HG03139 (cell line): ENCODE results near the gene SH3RF1.

Experiments used
- ATAC-seq: cut with Tn5 transposase; IDR thresholded peaks from one replicate; pipeline ENCODE4 v1.9.1; 2021; ENCODE audit not compliant: unreplicated experiment

Gene SH3RF1

DNA sequence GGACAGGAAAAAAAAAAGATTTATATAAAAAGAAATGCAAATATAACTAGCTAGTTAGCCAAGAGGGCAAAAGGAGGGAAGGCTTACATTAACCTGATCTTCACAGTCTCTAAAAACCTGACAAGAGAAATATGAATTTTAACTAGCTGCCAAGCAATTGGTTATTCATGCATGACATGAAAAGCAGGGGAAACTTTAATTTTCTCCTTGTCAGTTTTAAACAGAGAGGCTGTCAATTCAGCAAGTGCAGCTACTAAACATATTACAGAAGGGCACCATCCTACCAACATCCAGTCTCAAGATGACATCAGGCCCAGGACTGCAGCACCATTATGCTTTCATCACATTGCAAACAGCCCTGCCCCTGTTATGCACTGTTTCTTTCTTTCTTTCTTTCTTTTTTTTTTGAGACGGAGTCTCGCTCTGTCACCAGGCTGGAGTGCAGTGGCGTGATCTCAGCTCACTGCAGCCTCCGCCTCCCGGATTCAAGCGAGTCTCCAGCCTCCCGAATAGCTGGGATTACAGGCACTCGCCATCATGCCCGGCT lies 221.8 kb downstream of the SH3RF1 start:
- no peak for ATAC-seq

DNA sequence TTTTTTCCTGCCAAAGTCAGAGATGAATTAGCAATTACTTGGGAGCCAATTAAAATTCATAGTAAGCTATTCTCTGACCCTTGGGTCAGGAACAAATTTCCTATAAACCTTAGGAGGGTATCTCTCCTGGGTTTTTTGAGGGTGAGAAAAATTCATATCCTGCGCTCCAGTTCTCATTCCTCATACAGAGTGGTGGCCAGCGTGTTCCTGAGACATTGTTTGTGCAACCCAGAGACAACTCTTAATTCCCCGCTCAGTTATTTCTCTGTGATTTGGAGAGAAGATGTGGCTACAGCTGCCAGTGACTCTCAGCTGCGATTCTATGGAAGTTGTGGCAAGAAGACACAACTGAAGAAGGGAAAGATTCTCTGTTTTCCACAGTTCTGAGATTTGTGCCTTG lies 222.8 kb downstream of the SH3RF1 start:
- no peak for ATAC-seq

DNA sequence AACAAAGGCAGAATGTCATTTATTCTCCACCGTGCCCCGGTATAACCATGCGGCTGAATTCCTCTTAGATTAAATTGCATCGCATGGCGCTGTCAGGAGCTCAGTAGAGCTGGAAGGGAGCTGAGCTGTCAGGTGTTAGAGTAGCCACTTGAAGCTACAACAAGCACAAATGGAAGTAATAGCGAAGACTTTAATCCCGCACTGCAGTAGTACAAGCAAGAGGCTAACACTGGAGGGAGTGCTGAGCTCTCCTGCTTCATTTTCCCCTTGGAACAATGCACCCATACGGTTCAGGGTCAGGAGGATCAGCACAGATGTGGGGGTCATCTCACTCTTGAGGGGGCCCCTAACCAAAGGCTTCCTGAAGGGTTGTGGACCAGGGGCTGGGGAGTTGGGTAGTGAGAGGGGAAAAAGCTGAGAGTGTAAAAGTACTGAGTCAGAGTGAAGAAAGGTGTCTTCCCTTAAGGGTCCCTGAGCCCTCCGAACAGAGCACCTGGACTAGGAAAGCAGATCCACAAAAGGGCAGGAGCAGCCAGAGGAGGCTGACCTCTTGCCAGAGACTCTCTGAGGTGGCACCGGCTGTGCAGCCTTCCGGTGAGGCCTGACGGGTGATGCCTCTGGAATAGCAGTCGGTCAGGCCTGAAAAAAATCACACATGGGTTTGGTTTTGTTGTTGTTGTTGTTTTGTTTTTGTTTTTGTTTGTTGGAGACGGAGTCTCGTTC lies 224.7 kb downstream of the SH3RF1 start:
- no peak for ATAC-seq

DNA sequence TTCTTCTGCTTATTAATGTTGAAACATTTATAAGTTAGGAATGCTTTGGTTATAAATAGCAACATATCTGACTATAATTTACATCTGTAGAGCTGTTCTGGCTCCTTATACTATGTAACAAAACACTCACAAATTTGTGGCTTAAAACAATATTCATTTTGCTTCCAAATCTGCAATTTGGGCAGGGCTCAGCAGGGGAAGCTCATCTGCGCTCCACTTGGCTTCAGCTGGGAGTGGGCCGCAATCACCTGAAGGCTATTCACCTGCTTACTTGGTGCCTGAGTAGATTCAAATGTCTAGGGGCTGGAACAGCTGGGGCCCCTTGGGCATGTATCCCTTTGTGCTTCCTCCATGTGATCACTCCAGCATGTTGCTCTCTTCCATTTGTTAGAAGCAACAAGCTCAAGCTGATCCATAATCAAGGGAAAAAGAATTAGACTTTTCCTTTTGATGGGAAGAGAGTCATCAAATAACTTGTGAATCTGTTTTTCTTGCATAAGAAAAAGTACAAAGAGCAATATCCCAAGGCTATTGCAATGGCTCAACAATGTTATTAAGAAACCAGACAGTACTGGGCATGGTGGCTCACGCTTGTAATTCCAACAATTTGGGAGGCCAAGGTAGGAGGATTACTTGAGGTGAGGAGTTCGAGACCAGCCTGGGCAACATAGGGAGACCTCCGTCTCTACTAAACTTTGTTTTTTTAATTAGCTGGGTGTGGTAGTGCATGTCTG lies 225.9 kb downstream of the SH3RF1 start:
- ATAC-seq: no peak
